GM19240 (cell line): ENCODE data around the gene CDK8.

Experiments used
- DNase-seq: peaks from one replicate; pipeline ENCODE4 v3.0.0; 2011; ENCODE audit warnings: low spot score; ENCODE audit not compliant: insufficient read length

CDK8 gene

DNA sequence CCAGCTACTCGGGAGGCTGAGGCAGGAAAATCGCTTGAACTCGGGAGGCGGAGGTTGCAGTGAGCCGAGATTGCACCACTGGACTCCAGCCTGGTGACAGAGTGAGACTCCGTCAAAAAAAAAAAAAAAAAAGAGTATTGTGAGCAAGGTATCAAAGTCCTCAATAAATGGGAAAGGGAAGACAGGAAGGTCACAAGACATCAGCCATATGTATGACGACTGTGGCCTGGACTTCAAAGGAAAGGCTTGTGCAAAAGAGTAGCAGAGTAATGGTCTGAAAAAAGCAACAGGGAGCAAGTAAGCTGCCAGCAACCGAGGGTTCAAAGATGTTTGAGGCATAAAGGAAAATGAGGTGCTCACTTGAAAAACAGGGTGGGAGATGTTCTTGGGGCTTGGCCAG, 187.5 kb downstream of the CDK8 start:
- DNase-seq, result no peak

DNA sequence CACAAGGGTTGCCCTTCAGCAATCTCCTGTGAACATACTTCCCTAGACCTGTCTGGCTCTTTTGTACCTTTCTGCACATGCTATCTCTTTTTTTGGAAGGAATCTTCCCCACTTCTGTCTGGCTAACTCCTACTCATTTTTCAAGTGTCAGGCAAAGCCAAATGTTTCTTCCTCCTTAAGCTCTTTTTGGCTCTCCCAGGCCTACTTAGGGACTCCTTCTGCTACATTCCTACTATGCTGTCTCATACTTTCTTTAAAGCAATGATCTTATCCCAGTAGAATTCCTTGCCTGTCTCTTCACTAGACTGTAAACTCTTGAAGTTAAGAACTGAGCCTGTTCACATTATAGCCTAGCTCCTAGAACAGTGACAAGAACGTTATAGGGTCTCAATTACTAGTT, 188.6 kb downstream of the CDK8 start:
- no peak for DNase-seq

DNA sequence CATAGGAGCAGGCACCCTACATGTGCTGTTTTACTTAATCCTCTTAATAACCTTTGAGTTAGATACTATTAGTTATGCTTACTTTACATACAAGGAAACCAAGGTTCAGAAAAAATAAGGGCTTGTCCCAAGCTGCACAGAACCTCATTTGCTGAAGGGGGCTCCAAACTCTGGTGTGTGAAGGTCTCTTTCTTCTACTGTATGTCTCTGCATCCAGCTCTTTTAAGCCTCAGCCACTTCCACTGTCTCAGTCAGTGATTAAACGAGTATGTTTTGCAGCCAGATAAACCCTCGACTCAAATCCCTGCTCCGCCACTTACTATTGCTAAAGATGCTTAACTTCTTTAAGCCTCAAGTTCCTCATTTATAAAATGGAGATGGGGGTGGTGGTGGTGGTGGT, 191.2 kb downstream of the CDK8 start:
- no peak for DNase-seq

DNA sequence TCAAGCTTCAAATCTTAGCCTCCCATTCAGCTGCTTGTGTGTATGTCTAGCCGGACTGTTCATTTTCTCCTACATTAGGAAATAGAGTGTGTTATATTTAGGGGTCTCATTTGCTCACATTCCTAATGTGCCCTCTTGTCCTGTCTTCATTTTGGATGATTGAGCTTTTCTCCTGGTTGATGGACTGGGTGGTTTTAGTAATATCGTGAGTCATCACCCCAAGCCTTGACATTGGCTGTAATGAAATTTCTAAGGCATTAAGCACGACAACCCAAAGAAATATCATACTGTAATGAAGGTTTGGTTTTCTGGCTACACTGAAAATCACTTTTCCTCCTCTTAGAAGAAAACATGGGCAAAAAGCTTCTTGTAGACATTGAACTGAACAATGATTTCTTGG, 192.8 kb downstream of the CDK8 start:
- DNase-seq, result no peak

DNA sequence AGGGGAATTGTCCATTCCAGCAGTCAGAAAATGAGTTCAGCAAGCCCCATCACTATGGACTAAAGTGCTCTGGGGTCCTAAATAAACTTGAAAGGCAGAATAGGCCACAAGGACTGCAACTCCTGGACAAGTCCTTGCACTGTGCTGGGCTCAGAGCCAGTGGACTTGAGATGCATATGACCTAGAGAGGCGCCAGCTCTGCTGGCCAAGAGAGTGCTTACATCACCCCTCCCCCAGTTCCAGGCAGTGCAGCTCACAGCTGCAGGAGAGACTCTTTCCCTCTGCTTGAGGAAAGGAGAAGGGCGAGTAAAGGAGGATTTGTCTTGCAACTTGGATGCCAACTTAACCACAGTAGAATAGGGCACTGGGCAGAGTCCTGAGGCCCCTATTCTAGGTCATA, 194.1 kb downstream of the CDK8 start:
- no peak for DNase-seq

DNA sequence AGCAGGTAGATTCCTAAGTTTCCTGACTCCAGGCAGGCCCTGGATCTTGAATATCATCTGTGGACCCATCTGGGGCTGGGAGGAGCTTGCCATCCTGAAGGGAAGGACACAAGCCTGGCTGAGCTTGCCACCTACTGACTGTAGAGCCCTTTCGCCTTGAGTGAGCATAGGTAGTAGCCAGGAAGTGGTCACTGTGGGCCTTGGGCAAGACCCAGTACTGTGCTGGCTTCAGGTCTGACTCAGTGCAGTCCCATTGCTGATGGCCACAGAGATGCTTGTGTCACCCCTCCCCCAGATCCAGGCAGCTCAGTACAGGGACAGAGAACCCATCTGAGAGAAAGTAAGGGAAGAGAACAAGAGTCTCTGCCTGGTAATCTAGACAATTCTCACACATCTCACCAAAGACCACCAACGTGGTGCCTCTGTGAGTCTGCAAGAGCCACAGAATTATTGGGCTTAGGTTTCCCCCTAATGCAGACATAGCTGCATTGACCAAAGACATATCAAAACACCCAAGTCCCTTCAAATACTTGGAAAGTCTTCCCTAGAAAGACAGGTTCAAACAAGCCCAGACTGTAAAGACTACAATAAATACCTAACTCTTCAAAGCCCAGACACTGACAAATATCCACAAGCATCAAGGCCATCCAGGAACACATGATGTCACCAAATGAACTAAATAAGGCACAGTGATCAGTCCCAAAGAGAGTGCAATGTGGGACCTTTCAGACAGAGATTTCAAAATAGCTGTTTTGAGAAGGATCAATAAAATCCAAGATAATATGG, 195.3 kb downstream of the CDK8 start:
- DNase-seq, result no peak
